Effector CD8-positive, alpha-beta T cell (primary cell): ENCODE measurements around the gene NCOR2.
"Not testable (repeated sequence)": the region's sequence is repeated elsewhere in the genome, so short reads cannot be mapped to it uniquely, and the experiment has no call there.

Experiments
- DNase-seq: peaks from one replicate; lab custom pipeline; 2025; lab: John Stamatoyannopoulos, UW

NCOR2 gene

GRCh38 chr12:124601706-124602105 is 34.3 kb upstream of the NCOR2 start:
- no peak for DNase-seq

GRCh38 chr12:124599074-124599999 is 31.9 kb upstream of the NCOR2 start:
- DNase-seq: no peak

GRCh38 chr12:124597041-124597440 is 29.6 kb upstream of the NCOR2 start:
- no peak for DNase-seq

GRCh38 chr12:124595444-124595843 is 28.0 kb upstream of the NCOR2 start:
- DNase-seq: no peak

GRCh38 chr12:124594851-124595250 is 27.4 kb upstream of the NCOR2 start:
- no peak for DNase-seq

- no peak for DNase-seq
These were observed 26.5 kb upstream of the NCOR2 start for GRCh38 chr12:124593851-124594401.

DNA sequence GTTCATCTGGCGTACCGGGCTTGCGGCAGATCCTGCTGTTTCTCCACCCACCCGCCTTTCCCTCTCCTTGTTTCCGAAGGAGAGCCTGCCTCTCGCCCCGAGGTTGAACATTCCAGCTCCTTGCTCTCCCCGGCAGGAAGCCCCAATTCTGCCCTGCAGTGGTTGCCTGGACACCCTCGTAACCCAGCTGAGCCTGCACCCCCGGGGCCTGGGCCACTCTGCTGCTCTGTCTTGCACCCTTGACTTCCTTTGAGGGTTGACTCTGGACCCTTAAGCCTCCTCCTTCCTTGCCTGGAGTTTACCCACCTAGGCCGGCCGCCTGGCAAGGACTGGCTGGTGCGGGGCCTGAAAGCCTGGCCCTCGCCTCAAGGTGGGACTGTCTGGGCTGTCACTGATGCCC is 25.8 kb upstream of the NCOR2 start:
- DNase-seq: no peak

DNA sequence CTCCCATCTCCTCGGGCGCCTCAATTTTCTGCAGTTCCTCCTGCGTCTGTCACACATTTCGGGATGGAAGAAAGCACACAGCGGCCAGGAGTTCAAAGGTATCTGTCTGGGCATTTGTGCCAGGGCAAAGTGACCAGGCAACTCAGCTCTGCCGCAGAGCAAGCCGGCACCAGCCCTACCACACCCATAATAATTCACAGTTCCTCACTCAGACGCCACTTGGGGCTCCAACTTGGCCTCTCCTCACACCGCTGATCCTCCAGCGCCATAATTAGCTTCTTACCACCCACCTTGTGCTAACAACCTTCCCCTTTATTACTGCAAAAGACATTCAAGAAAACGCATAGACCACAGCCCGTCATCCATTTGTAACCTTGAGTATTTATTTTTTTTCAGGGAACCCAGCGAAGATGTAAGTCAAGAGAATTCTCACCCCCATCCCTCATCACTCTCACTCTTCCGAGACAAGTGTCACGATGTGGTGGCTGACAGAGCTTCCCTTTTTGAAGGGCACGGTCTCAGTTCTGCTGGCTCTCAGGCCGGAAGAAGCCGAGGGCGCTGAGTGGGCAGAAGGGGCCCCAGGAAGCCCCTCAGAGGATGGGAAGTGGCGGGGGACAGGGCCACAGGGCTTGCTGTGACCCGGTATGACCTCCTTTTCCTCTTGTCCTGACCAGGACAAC is 25.2 kb upstream of the NCOR2 start:
- DNase-seq: no peak

- DNase-seq: no peak
These were observed 24.6 kb upstream of the NCOR2 start for GRCh38 chr12:124592050-124592449.

- DNase-seq: no peak
These were observed 23.0 kb upstream of the NCOR2 start for GRCh38 chr12:124590447-124590846.

- DNase-seq: no peak
These were observed 21.4 kb upstream of the NCOR2 start for GRCh38 chr12:124588751-124589267.

DNA sequence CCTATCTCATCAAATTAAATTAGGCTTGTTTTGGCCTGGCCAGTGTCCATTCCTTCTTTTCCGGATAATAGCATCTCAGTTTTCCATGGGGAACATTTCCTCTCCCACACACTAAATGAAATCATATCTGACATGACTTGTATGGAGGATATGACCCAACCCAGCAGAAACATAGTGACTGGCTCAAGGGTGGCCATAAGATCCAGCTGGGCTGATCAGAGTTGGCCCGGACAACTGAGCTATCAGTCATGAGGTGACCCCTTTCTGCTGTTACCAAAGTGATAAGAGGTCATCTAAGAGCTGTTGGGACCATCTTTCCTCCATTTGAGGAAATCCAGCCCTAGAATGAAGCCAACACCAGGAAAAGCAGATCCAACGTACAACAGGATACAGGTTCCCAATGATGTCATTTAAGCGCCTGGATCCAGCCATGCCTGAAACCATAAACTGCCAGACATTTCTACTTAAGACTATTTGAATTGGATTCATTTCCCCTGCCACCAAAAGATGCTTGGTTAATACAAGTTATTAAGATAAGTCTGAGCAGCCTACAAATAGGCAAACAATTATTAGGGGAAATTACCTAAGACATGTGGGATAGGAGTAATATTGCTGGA is 20.7 kb upstream of the NCOR2 start:
- no peak for DNase-seq

DNA sequence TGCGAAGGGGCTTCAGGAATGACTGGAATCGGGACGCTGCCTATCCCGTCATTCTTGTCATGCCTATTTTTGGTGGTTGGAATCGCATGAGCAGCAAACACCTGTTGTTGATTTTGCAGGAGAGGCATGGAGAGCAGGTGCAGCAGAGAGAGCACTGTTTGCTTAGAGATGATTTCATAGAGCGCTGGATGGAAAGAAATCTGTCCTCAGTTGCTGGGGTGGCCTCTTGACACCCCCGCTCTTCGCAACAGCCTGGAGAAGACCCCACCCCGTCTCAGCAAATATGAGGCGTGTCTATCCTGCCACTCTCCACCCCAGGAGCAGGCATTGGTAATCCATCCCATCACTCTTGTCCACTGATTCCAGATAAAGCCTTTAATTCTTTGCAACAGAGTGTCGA is 19.3 kb upstream of the NCOR2 start:
- DNase-seq: no peak

DNA sequence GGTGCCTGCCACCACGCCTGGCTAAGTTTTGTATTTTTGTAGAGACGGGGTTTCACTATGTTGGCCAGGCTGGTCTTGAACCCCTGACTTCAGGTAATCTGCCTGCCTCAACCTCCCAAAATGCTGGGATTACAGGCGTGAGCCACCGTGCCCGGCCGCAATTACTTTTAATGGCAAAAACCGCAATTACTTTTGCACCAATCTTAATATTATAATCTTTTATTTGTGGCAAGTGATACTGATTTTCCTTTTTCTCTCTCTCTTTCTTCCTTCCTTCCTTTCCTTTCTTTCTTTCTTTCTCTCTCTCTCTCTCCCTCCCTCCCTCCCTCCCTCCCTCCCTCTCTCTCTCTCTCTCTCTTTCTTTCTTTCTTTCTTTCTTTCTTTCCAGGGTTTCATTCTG is 17.1 kb upstream of the NCOR2 start:
- not testable (repeated sequence) for DNase-seq

GRCh38 chr12:124583854-124584253 is 16.4 kb upstream of the NCOR2 start:
- DNase-seq: no peak

GRCh38 chr12:124582108-124582424 is 14.7 kb upstream of the NCOR2 start:
- no peak for DNase-seq

DNA sequence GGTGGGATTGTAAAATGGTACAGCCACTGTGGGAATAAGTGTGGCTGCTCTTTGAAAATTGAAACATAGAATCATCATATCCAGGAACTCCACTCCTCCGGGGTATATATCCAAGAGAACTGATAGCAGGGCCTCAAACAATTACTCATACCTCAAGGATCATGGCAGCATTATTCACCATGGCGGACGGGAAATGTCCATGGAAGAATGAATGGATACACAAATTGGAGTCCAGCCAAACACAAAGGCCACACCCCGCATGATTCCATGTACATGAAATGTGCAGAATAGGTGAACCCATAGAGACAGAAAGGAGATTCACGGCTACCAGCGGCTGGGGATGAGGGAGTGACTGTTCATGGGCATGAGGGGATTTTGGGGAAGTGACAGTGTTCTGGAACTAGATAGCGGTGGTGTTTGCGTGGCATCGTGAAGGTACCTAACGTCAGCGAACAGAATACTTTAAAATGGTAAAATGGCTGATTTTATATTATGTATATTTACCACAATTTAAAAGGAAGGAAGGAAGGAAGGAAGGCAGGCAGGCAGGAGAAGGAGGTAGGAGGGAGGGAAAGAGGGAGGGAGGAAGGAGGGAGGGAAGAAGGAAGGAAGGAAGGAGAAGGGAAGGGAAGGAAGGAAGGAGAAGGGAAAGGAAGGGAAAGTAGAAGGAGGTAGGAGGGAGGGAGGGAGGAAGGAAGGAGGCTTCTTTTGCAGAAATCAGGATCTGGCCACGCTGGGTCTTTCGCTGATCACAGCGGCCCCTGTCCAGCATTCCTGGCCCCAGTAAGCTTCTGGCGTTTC is 14.1 kb upstream of the NCOR2 start:
- no peak for DNase-seq

DNA sequence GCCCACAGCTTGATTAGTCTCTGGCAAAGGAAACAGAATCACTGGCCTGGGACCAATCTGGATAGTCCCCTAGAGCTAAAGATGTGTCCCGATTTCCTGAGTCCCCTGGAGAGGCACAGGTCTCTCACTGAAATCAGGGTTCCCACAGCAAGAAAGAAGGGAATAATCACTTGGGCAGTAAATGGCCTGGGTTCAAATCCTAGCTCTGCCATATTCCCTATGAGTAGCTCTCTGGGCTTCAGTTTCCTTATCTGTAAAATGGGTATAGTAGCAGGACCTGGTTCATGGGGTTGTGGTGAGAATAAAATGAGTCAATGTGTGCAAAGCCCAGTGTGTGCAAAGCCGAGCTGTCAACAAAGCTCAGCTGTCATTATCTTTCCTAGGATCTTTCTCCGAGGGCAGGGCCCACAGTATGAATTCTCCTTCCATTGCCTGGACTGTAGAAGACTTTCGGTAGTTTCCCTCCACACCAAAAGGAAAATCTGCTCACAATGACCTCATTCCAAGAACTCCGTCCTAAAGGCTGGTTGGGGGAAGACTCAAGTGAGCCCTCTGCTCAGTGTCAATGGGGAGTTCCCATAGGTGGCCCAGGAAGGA is 12.6 kb upstream of the NCOR2 start:
- no peak for DNase-seq

DNA sequence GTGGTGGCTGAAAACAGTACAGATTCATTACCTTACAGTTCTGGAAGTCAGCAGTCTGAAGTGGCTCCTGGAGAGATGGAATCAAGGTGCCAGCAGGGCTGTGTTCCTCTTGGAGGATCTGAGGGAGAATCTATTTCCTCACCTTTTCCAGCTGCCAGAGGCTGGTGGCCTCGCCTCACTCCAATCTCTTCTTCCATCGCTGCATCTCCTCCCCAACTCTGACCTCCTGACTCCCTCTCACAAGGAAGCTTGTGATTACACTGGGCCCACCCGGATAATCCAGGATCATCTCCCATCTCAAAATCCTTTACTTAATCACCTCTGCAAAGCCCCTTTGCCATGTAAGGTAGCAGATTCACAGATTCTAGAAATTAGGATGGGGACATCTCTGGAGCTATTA is 11.4 kb upstream of the NCOR2 start:
- DNase-seq: no peak

- DNase-seq: no peak
These were observed 11.0 kb upstream of the NCOR2 start for GRCh38 chr12:124578445-124578844.

DNA sequence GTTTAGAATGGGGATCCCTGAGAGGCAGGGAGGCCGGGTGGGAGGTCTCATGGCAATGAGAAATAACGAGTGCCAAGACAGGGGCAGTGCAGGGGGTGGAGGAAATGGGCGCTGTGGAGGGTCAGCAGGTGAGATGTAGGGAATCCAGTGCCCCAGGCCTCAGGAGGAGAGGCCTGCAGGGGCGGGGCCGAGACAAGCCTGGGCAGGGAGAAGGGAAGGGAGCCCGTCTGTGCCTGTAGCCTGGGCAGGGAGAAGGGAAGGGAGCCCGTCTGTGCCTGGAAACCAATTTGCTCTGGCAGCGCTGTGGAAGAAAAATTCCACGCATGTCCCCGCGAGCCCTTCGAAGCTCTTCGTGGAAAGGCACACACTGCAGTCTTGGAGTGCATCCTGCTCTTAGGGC is 10.6 kb upstream of the NCOR2 start:
- DNase-seq: no peak
